GM04503 (cell line): ENCODE measurements around the gene USP40.

Experiments used
- DNase-seq: peaks from one replicate; pipeline ENCODE4 v3.0.0-alpha.2; 2012; ENCODE audit warnings: low read depth

Gene USP40

GRCh38 chr2:233426619-233427342 is 139.8 kb downstream of the USP40 start:
- no peak for DNase-seq
